Loucy (cell line): ENCODE measurements around the gene CDCA4.

Experiments
- H2AFZ ChIP-seq: fragments of 200-600 bp; sonication (generic); 2 replicates; pipeline ENCODE4 v1.6.0; 2016; ENCODE audit warnings: antibody characterized with exemption, mild to moderate bottlenecking, low read length, moderate library complexity
- H3F3A ChIP-seq: fragments of 200-600 bp; 2 replicates; pipeline ENCODE4 v1.6.0; 2016; ENCODE audit warnings: antibody characterized with exemption, low read depth, mild to moderate bottlenecking
- H3K27me3 ChIP-seq: fragments of 200-600 bp; sonication (generic); 2 replicates; pipeline ENCODE4 v1.6.1; 2014; ENCODE audit warnings: low read length, mild to moderate bottlenecking; ENCODE audit not compliant: insufficient read depth, poor library complexity, severe bottlenecking
- H3K36me3 ChIP-seq: fragments of 200-600 bp; sonication (generic); 2 replicates; pipeline ENCODE4 v1.6.1; 2016; ENCODE audit warnings: low read length; ENCODE audit not compliant: insufficient read depth
- H3K4me1 ChIP-seq: fragments of 200-600 bp; sonication (generic); 2 replicates; pipeline ENCODE4 v1.5.1; 2014; ENCODE audit warnings: low read length, mild to moderate bottlenecking; ENCODE audit not compliant: insufficient read depth, poor library complexity, severe bottlenecking
- H3K4me2 ChIP-seq: fragments of 200-600 bp; sonication (generic); 2 replicates; pipeline ENCODE4 v1.6.0; 2014; ENCODE audit warnings: antibody characterized with exemption, low read length, low read depth, mild to moderate bottlenecking; ENCODE audit not compliant: poor library complexity, severe bottlenecking
- H3K4me3 ChIP-seq: fragments of 200-600 bp; sonication (generic); 2 replicates; pipeline ENCODE4 v1.5.1; 2014; ENCODE audit warnings: low read length, mild to moderate bottlenecking, mixed read lengths; ENCODE audit not compliant: poor library complexity, severe bottlenecking
- H3K79me2 ChIP-seq: fragments of 200-600 bp; sonication (generic); 2 replicates; pipeline ENCODE4 v1.6.1; 2014; ENCODE audit warnings: low read length; ENCODE audit not compliant: insufficient read depth
- H3K9ac ChIP-seq: fragments of 200-600 bp; sonication (generic); 2 replicates; pipeline ENCODE4 v1.6.0; 2014; ENCODE audit warnings: mild to moderate bottlenecking, low read depth, low read length, moderate library complexity; ENCODE audit not compliant: poor library complexity, severe bottlenecking
- H3K9me2 ChIP-seq: fragments of 200-600 bp; sonication (generic); replicated peaks from 2 replicates; pipeline ENCODE4 v1.6.1; 2016; ENCODE audit warnings: low read depth, low read length, mixed read lengths
- H3K9me3 ChIP-seq: fragments of 200-600 bp; sonication (generic); 2 replicates; pipeline ENCODE4 v1.6.1; 2014; ENCODE audit warnings: mild to moderate bottlenecking, antibody characterized with exemption, low read length, low read depth; ENCODE audit not compliant: insufficient read depth
- H4K20me1 ChIP-seq: fragments of 200-600 bp; sonication (generic); 2 replicates; pipeline ENCODE4 v1.6.0; 2014; ENCODE audit warnings: antibody characterized with exemption, low read length, mild to moderate bottlenecking; ENCODE audit not compliant: insufficient read depth, poor library complexity, severe bottlenecking
- CTCF ChIP-seq: fragments of 200-600 bp; sonication (generic); conservative IDR thresholded peaks from 2 replicates; pipeline ENCODE4 v1.5.1; 2014; ENCODE audit warnings: mild to moderate bottlenecking, antibody characterized with exemption, low read length
- EZH2phosphoT487 ChIP-seq: fragments of 200-600 bp; IDR thresholded peaks from 2 replicates; pipeline ENCODE4 v1.6.1; 2018; ENCODE audit warnings: antibody characterized with exemption, mild to moderate bottlenecking, moderate library complexity, borderline replicate concordance

Gene CDCA4

GRCh38 chr14:105015905-105016304 is 5.0 kb downstream of the CDCA4 start:
- Histone ChIP-seq H3F3A (no peaks in the 10 kb centered on the region), H3K4me3 (peak overlapping the region; percentile 100), H3K4me2 (peak overlapping the region; percentile 92), H3K4me1 (peaks cover 51% of the 10 kb centered on the region), H4K20me1 (peaks cover 93% of the 10 kb centered on the region), H3K9ac (peak overlapping the region; percentile 100), H3K9me3 (no peaks in the 10 kb centered on the region), H3K79me2 (peaks cover 100% of the 10 kb centered on the region), H2AFZ (no peak overlapping the region), H3K36me3 (peaks cover 23% of the 10 kb centered on the region; the same call in 1 of the 2 replicates), H3K9me2 (no peaks in the 10 kb centered on the region), H3K27me3 (peaks cover 8% of the 10 kb centered on the region)
- no peak for TF ChIP-seq EZH2phosphoT487
- no peak for TF ChIP-seq CTCF

GRCh38 chr14:105015242-105015641 is 5.6 kb downstream of the CDCA4 start:
- no peaks in the 10 kb centered on the region for H3K9me3 ChIP-seq
- no peaks in the 10 kb centered on the region for H3F3A ChIP-seq
- no peak overlapping the region for H2AFZ ChIP-seq
- no peaks in the 10 kb centered on the region for H3K9me2 ChIP-seq
- H4K20me1 ChIP-seq, result peaks cover 96% of the 10 kb centered on the region
- H3K27me3 ChIP-seq, result peaks cover 3% of the 10 kb centered on the region
- H3K36me3 ChIP-seq, result peaks cover 29% of the 10 kb centered on the region
- H3K9ac ChIP-seq, result peak overlapping the region; percentile 100
- H3K79me2 ChIP-seq, result peaks cover 100% of the 10 kb centered on the region
- H3K4me1 ChIP-seq, result peaks cover 51% of the 10 kb centered on the region
- H3K4me2 ChIP-seq, result peak overlapping the region; percentile 92
- TF ChIP-seq CTCF (no peak), EZH2phosphoT487 (no peak)
- peak overlapping the region; percentile 100 for H3K4me3 ChIP-seq

- H3K4me1 ChIP-seq, result peaks cover 51% of the 10 kb centered on the region
- H3F3A ChIP-seq, result no peaks in the 10 kb centered on the region
- no peaks in the 10 kb centered on the region for H3K9me3 ChIP-seq
- H3K27me3 ChIP-seq, result no peaks in the 10 kb centered on the region
- peak overlapping the region; percentile 100 for H3K9ac ChIP-seq
- H2AFZ ChIP-seq, result no peak overlapping the region
- peaks cover 100% of the 10 kb centered on the region for H3K79me2 ChIP-seq
- H3K9me2 ChIP-seq, result no peaks in the 10 kb centered on the region
- H3K4me2 ChIP-seq, result peak overlapping the region; percentile 92
- H3K36me3 ChIP-seq, result peaks cover 36% of the 10 kb centered on the region
- peaks cover 96% of the 10 kb centered on the region for H4K20me1 ChIP-seq
- peak overlapping the region; percentile 100 for H3K4me3 ChIP-seq
- TF ChIP-seq EZH2phosphoT487 (no peak), CTCF (no peak)
Observed at GRCh38 chr14:105014631-105015030, 6.3 kb downstream of the CDCA4 start.
